ENCODE data around the gene SOX18. TPM values are rescaled to one million over a fixed set of nuclear protein-coding genes. Genes with fewer than 3 reads are reported as not detected.

The SOX18 gene
- total RNA-seq, 1 donor from 2014 or later: 36.8 TPM

DNA sequence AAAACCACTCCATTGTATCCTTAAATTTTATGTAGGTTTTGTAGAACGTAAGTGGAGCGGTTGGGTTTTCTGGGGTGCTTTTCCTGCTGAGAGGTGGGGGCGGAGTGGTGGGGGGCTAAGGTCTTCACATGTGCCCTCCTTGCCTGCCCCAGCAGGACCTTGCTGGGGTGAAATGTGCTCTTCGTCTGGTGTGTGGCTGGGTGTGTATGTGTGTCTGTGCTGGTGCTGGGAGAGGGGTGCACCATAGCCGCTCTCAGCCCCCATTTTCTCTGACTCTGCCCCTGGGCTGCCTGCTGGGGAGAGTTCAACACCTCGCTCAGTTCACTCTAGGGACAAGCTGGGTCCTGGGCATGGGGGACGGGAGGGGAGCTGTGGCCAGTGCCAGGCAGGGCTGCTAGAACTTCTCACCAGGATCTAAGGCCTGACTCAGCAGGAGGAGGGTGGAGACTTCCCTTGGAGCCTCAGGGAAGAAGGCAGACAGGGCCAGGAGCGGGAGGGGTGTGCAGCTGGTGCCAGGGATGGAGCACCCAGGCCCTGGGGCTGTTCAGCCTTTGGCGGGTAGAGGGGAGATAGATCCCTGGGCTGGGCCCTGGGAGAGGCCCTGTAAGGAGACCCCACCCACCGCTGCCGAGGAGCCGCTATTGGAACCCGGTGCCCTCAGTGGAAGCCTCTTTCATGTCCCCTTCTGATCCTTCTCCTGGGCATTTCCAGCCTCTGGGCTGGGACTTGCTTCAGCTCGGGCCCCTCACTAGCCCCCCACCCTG is 4.8 kb downstream of the SOX18 start:
- ATAC-seq: peak; percentile 54
- intact Hi-C loops (cut with micrococcal nuclease): no loop called here
- DNase-seq: no peak

DNA sequence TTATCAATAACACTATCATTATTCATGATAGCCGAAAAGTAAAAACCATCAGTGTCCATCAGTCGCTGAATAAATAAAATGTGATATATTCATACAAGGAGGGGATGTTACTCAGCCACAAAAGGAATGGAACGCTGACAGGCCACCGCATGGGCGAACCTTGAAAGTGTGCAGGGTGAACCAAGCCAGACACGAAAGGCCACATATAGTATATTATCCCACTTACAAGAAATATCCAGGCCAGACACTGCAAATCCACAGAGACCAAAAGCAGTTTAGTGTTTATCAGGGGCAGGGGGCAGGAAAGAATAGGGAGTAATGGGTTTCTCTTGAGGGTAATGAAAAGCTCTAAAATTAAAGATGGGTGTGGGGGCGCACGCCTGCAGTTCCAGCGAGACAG is 5.7 kb downstream of the SOX18 start:
- no peak for DNase-seq
- ATAC-seq: no peak
- intact Hi-C loops (cut with micrococcal nuclease): no loop called here

DNA sequence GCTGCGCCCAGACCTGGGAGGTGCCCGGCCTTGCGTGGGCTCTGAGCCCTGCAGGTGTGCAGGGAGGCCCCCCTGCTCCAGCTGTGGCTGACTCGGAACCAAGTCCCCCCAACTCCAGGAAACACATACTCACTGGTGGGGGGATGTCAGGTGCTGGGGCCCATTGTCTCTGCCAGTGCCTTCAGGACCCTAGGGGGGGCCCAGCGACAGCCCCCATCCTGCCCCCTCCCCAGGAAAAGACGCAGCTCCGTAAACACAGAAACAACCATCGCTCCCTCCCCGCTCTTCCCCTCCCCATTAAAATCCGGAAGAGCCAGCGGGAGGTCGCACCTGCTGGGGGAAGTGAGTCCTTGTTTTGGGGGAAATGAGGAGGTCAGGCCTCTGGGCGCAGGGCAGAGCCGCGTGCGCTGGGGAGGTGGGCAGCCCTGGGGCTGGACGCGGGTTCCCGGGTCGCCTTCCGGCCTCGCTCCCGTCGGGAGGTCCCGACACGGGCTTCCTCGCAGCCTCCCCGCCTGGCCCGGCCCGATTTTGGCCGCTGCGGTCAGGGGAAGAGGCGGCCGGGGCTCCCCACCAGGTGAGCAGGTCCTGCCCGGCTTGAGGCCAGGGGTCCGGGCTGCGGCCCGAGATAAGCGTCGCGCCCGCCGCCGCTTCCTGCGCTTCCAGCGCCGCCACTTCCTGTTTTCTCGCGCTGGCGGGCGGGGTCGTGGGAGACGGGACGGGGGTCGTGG is 7.2 kb downstream of the SOX18 start:
- ATAC-seq (no peak), DNase-seq (no peak)
- intact Hi-C loops (cut with micrococcal nuclease): no loop called here

DNA sequence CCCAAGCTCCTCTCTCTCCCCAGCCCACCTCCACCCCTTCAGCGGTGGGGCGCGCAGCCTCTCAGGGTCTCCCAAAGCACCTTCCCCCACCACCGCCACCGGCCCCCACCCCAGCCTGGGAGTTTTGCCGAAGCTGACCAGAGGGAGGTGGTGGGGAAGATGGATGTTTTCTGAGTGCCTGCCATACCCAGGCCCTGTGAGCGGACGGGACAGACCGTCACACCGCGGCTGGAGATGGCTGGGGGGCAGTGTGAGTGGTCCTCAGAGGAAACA is 7.7 kb downstream of the SOX18 start:
- DNase-seq (no peak), ATAC-seq (no peak)
- intact Hi-C loops (cut with micrococcal nuclease): no loop called here

DNA sequence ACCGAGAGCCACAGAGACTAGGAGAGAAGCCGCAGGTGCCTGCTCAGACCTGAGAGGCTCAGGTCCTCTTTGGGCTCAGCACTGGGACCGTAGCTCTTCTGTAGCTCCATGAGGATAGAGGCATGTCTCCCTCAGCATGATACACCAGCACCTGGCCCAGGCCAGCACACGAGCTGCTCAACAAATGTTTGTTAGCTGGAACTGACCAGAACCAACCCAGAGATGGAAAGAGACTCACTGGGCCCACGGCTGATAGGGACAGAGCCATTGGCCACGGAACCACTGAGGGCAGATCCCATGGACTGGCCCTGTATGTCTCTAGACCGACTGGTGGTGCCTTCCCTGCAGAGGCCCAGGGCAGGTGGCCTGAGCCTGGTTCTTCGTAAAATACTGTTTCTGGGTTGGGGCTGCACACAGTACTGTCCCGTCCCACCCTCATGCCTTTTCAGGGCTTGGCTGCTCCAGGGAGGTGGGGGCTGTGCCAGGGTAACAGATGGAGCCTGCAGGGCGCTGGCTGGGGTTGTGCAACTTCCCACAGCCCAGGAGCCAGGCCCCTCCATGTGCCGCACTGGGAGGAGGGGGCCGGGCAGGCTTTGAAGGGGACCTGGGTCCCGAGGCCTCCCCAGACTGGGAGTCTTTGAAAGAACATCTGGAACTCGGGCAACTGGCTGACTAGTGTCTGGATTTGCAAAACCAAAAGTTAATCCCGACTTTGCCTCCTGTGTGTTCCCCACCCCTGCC is 8.2 kb downstream of the SOX18 start:
- ATAC-seq: no peak
- intact Hi-C loops (cut with micrococcal nuclease): no loop called here
- no peak for DNase-seq

DNA sequence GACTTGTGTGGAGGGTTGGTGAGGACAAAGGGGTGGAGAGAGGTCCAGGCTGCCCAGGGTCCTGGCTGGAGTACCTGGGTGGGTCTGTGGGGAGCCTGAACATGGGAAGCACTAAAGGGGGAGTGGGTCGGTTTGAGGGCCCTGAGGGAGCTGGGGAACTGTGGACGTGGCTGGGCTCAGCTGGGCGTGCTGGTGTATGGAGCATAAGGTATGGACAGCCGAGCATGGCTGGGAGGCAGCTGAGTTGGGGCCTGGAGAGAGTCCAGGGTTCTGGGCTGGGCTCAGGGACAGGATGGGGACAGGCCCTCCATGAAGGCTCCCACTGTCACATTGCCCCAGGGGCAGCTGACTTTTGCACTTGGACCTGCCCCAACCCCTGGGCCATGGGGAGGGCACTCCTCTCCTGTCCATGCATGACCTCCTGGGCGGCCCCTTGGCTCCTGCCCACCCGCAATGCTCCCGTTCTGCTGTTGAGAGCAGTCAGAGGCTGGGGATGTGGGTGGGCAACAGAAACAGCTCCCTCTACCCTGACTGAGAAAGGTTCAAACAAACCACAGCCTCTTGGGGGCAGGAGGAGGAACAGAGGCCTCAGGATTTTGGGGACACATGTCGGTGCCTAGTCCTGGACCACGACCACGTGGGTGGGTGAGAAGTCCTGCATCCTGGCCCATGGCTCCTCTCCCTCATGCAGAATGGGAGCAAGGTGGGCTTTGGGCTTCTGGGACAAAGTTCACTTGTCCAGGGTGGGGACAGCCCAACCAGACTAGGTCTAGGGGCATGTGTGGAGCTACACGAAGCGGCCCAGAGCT is 9.0 kb downstream of the SOX18 start:
- intact Hi-C loops (cut with micrococcal nuclease): no loop called here
- no peak for DNase-seq
- no peak for ATAC-seq

DNA sequence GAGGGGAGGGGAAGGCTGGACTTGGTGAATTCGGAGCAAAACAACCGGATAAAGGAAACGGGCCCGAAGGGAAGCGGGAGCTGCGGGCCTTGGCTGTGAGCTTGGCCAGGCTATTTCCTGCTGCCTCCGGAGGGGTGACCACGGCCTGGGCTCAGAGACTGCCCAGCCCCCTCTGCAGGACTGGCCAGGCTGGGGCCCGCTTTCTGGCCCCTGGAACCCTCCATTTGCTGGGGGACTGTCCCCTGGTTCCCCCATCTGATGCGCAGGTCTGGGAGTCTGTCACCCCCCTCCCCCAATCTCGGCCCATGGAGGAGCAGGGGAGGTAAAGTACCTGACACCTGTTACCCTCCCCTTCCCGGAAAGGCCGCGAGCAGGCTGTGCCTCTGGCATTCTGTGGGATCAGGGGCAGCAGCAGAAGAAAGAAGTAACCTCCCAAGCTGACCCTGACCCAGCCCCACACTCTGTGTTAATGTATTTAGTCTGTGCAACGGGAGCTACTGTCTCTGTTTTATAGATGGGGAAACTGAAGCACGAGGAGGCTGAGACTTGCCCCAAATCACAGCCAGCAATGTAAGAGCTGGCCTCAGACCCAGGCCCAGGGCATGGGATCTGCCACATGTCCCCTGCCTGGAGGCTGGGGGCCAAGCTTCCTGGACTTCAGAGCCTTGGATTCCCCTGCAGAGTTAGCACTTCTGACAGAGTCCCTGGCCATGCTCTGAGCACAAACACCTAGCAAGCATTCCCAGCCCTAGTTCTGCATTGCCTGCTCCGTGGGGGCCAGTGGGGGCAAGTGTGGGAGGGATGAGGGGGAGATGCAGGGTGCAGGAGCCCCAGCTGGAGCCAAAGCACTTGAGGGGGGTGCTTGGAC is 9.9 kb downstream of the SOX18 start:
- peak; percentile 54 for ATAC-seq
- no peak for DNase-seq
- intact Hi-C loops (cut with micrococcal nuclease): no loop called here

DNA sequence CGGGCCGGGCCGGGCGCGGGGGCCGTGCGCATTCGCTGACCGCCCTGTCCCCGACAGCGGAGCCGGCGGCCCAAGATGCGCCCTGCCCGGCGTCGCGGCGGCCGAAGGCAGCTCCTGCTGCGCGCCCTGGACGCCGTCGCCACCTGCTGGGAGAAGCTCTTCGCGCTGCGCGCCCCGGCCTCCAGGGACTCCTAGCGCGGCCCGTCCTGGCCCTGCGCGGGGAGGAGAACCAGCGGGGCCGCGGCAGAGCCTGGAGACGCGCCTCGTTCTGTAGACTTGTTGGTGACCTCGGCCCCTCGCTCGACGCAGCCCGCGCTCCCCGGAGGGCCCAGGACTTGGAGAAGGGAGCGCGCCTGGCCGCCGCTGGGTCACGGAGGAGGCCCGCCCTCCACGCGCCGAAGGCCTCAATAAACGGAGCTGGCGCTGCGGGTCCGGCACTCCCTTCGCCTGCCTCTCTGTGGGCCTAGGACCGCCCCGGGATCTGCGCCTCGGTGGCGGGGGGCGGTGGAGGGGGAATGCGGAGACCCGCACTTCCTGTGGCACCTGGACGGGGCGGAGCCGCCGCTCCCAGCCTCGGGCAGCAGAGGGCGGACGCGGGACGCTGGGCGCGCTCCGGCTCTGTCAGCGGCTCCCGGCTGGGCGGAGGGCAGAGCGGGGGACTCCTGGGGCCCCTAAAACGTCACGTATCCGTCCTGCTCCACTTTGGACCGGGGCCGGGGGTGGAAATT is 10.7 kb downstream of the SOX18 start:
- intact Hi-C loops (cut with micrococcal nuclease): no loop called here
- peak; percentile 85 for ATAC-seq
- DNase-seq: peak; percentile 87

DNA sequence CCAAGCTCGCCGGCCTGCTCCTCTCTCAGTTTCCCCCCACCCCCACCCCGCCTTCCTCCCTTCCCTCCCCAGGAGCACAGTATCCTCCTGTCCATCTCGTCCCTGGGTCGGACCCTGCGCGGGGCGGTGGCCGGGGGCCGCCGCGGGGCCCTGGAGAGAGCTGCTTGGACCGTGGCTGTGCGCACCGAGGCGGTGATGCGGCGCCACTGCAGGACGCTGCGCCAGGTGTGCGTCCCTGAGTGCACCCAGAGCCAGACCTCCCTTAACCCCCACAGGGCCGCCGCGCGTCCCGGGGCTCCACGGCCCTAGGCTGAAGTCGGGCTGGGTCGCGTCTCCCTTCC is 11.2 kb downstream of the SOX18 start:
- DNase-seq (no peak), ATAC-seq (no peak)
- intact Hi-C loops (cut with micrococcal nuclease): no loop called here

DNA sequence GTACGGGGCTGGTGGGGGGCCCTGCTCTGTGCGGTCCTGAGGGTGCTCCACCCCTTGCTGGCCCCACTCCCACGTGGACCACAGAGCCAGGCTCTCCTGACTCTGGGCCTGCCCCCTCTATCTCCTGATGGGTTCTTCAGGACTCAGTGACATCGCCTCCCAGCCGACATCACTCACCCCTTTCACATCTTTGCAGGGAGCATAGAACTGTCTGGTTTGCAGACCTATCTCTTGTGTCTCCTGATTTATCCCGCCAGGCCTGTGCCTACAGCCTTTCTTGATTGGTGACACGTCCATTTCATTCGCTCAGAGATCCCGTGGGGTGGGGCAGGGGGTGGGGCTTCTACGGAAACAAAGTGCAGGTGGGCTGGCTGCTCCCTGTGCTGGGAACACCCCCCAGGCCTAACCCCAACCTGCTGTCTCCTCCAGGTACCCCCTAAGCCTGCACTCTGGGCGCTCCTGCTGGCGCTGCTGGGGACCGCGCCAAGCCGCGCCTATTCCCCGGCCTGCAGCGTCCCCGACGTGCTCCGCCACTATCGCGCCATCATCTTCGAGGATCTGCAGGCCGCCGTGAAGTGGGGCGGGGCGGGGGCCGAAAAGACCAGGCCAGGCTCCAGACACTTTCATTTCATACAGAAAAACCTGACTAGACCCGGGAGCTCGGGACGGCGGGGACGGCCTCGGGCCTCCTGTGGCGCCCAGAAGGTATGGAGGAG is 11.8 kb downstream of the SOX18 start:
- DNase-seq: no peak
- no peak for ATAC-seq
- intact Hi-C loops (cut with micrococcal nuclease): no loop called here

DNA sequence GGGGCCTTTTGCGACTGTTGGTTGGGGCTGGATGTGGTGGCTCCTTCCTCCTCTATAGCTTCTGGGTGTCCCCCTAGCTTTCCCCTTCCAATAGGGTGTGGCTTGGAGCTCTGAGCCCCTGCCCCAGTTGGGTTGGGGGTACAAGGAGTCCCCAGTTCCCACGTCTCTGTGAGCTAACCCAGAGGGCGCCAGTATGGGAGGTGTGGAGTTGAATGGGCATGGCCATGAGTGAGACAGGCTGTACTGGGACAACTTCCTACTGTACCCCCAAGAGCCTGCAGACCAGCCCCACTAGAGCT is 12.3 kb downstream of the SOX18 start:
- no peak for DNase-seq
- no peak for ATAC-seq
- intact Hi-C loops (cut with micrococcal nuclease): no loop called here

DNA sequence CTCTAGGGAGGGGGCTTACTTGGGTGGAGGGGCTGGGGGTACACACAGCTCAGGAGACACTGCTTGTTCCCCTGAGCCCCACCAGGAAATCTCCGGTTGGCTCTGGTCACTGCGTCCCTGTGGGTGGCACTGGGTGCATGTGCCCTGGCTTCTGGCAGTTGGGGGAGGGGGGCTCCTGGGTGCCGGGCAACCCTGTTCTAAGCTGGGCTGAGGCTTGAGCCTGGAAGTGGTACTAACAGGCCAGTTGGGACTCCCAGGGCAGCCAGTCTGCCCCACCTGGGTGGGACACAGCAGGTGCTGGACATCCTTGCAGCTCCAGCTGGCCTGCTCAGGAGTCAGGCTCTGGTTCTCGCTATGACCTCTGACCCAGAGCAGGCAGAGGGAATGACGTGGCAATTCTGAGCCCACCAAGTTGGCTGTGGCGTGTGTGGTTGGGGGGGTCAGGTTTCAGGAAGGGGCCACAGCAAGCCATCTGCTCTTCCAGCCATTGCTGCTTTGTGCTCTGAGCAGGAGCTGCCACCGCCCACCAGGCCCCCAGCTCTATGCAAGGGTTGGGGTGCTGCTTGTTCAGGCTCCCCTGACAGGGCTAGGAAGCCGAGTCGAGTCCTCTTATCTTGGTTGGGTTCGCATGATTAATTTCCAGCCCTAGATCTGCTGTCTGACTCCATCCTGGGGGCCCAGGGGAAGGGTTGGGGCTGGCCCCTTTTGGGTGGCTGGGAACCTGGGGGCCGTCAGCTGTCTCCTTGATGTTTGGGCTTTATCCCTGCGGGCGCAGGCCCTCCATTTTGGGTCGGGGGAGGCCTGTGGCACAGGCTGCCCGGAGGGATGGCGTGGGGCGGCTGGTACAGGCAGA is 12.9 kb downstream of the SOX18 start:
- ATAC-seq: no peak
- no peak for DNase-seq
- intact Hi-C loops (cut with micrococcal nuclease): no loop called here

DNA sequence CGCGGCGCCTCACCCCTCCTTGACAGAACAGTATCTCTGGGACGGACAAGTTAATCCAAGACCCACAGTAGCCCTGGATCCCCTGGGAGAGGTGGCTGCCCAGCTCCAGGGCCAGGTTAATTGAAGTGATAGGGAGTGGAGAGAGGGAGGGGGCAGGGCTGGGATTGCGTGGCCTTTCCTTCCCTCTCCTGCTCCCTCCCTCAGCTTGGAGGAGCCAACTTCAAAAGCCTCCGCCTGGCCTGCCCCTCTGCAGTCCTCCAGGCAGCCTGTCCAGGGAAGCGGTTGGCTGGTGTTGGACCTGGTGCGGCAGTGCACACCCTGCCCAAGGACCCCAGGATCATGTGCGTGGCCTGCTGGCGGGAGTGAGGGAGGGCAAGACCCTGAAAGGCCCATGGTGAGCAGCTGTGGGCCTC is 13.5 kb downstream of the SOX18 start, which contains the start of gene C20orf204:
Gene C20orf204 (plus strand): TSS at position 250 of the 413 bp plus-strand sequence. CDS start 142 bp downstream, at position 392.
- ATAC-seq (no peak), DNase-seq (no peak)

DNA sequence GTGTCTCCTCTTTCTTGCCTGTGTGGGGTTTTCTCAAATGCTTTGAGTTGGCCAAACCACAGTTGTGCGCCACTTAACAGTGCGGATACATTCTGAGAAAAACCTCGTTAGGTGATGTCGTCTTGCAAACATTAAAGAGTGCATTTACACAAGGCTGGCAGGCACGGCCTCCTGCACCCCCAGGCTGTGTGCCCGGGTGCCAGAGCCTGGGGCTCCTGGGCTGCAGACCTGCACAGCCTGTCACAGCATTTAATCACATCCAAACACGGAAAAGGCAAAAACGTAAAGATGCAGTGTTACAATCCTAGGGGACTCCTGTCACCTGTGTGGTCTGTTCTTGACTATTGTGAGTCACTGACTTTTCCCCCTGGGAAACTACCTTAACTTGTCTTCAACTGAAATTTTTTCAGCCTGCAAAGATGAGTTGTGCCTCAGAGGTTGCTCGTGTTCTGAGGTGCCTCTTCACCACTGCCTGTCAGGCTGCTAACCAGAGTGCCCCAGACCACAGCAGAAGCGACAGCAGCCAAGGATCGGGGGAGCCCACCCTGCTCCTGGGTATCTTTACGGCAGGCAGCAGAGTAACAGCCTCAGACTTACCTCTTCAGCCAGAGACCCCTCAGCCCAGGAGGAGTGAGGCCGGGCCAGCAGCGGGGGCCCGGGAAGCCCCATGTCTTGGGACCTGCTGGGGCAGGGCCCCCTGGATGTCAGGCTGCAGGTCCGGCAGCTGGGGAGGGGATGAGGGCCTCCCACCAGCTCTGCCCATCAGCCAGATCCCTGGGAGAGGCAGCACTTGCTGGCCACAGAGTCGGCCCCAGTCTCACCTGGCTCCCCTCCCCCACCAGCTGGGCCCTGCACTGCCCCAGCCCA is 14.1 kb downstream of the SOX18 start:
- DNase-seq (no peak), ATAC-seq (no peak)
- intact Hi-C loops (cut with micrococcal nuclease): no loop called here

More for the DNA sequence above, 13.5 kb downstream of the SOX18 start, which contains the start of gene C20orf204:
- intact Hi-C loops (cut with micrococcal nuclease): no loop called here

DNA sequence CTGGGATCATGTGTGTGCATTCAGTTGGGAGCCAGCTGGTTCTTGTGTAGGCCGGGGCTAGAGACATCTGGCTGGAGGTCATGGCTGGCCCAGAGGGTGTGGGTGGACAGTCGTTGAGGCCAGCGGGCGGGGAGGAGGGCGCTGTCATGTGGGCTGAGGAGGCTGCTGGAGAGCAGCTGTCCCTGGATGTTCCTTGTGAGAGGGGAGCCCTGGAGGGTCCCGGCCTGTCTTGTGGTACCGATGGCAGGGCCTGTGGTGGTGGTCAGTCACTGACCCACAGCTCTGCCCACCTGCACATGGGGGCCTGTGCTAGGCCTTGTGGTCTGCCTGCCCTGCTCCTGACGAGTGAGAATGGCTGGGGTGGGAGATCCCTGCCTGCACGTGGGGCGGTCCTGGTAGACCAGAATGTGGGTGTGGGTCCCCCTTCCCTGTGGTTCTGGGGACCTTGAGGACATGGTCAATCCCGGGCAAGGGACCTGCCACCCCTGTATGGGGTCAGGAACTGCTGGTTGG is 15.4 kb downstream of the SOX18 start:
- ATAC-seq: peak; percentile 66
- DNase-seq: peak; percentile 71
- intact Hi-C loops (cut with micrococcal nuclease): no loop called here

Measured in left ventricle myocardium superior (tissue), 1 donor.